Measurements from ENCODE around the gene DIAPH1. TPM values are rescaled to one million over a fixed set of nuclear protein-coding genes. Genes with fewer than 3 reads are reported as not detected.
"Not testable (repeated sequence)": the region's sequence is repeated elsewhere in the genome, so short reads cannot be mapped to it uniquely, and the experiment has no call there.

DIAPH1 gene
- total RNA-seq, 3 donors from 2014 or later, result 58.8 to 64.8 (median 63.6) TPM

- Histone ChIP-seq H3K4me3 (no peak overlapping the region), H3K36me3 (no peaks in the 10 kb centered on the region), H3K4me1 (no peaks in the 10 kb centered on the region), H3K27me3 (no peaks in the 10 kb centered on the region), H3K27ac (no peak overlapping the region), H3K9me3 (no peaks in the 10 kb centered on the region)
- TF ChIP-seq CTCF (IDR thresholded peaks at IDR 0.05) (no peak), POLR2AphosphoS5 (IDR thresholded peaks at IDR 0.05) (no peak), POLR2A (IDR thresholded peaks at IDR 0.05) (no peak)
- intact Hi-C loops (cut with DNase I; ENCODE audit: low total_unique reads), result loop anchor here (2.0 kb wide), 1 partner anchor 23 kb away; no protein-coding TSS in a partner anchor
- DNase-seq (ENCODE audit: low spot score in 2 of 2), result no peak
Measured at GRCh38 chr5:141613344-141613743, 5.5 kb downstream of the DIAPH1 start.

DNA sequence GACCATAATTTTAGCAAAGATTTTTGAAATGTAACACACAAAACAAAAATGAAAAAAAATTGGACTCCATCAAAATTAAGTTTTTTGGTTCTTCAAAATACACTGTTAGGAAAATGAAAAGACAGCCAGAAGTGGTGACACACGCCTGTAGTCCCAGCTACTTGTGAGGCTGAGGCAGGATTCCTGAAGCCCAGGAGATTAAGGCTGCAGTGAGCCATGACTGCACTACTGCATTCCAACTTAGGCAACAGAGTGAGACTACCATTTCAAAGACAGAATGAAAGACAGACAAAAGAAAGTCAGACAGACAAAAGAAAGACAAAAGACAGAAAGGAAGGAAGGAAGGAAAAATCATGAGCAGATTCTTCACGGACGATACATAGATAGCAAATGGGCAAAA is 7.5 kb downstream of the DIAPH1 start:
- Histone ChIP-seq H3K4me3 (no peak overlapping the region), H3K4me1 (no peaks in the 10 kb centered on the region), H3K36me3 (no peaks in the 10 kb centered on the region), H3K27me3 (no peaks in the 10 kb centered on the region), H3K27ac (no peak overlapping the region), H3K9me3 (no peaks in the 10 kb centered on the region)
- intact Hi-C loops (cut with DNase I; ENCODE audit: low total_unique reads), result no loop called here
- TF ChIP-seq POLR2A (IDR thresholded peaks at IDR 0.05) (no peak), POLR2AphosphoS5 (IDR thresholded peaks at IDR 0.05) (no peak), CTCF (IDR thresholded peaks at IDR 0.05) (no peak)
- no peak for DNase-seq (ENCODE audit: low spot score in 2 of 2)

- H3K36me3 ChIP-seq; DNase-seq (ENCODE audit: low spot score in 2 of 2); H3K27me3 ChIP-seq; H3K4me1 ChIP-seq; H3K4me3 ChIP-seq; H3K27ac ChIP-seq; H3K9me3 ChIP-seq; intact Hi-C loops (cut with DNase I; ENCODE audit: low total_unique reads): not testable (repeated sequence)
Measured at GRCh38 chr5:141609921-141610320, 8.9 kb downstream of the DIAPH1 start.

- no peak for DNase-seq (ENCODE audit: low spot score in 2 of 2)
- Histone ChIP-seq H3K4me1 (no peaks in the 10 kb centered on the region), H3K36me3 (no peaks in the 10 kb centered on the region), H3K27ac (no peak overlapping the region), H3K4me3 (no peak overlapping the region), H3K9me3 (no peaks in the 10 kb centered on the region), H3K27me3 (no peaks in the 10 kb centered on the region)
- intact Hi-C loops (cut with DNase I; ENCODE audit: low total_unique reads), result no loop called here
- TF ChIP-seq CTCF (IDR thresholded peaks at IDR 0.05), result no peak
- TF ChIP-seq POLR2AphosphoS5 (IDR thresholded peaks at IDR 0.05), result no peak
- no peak for TF ChIP-seq POLR2A (IDR thresholded peaks at IDR 0.05)
Measured at GRCh38 chr5:141609044-141609443, 9.8 kb downstream of the DIAPH1 start.

DNA sequence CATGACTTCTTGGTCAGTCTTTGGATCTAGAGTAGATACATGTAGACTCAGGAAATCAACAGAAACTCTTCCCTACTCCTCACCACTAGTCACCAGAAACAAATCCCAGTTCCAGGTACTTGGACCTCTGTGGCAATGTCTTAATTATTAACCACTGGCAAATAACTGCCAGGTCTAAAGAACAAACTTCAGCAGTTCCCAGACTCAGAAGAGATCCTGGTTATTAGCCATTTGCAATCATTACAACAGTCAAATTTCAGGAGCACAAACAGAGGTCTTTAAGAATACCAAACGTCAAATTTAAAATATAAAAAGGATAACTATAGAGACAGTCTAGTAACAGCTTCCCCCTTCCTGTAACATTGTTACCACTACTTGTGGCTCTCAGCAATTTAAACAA is 10.2 kb downstream of the DIAPH1 start:
- Histone ChIP-seq H3K9me3 (no peaks in the 10 kb centered on the region), H3K27me3 (no peaks in the 10 kb centered on the region), H3K27ac (no peak overlapping the region), H3K4me1 (no peaks in the 10 kb centered on the region), H3K4me3 (no peak overlapping the region), H3K36me3 (no peaks in the 10 kb centered on the region)
- intact Hi-C loops (cut with DNase I; ENCODE audit: low total_unique reads), result no loop called here
- TF ChIP-seq CTCF (IDR thresholded peaks at IDR 0.05) (no peak), POLR2A (IDR thresholded peaks at IDR 0.05) (no peak), POLR2AphosphoS5 (IDR thresholded peaks at IDR 0.05) (no peak)
- no peak for DNase-seq (ENCODE audit: low spot score in 2 of 2)

GRCh38 chr5:141608046-141608445 is 10.8 kb downstream of the DIAPH1 start:
- DNase-seq (ENCODE audit: low spot score in 2 of 2), result no peak
- no peaks in the 10 kb centered on the region for H3K9me3 ChIP-seq
- TF ChIP-seq POLR2AphosphoS5 (IDR thresholded peaks at IDR 0.05), result no peak
- TF ChIP-seq CTCF (IDR thresholded peaks at IDR 0.05), result no peak
- no peak for TF ChIP-seq POLR2A (IDR thresholded peaks at IDR 0.05)
- H3K27ac ChIP-seq, result no peak overlapping the region
- no peaks in the 10 kb centered on the region for H3K36me3 ChIP-seq
- intact Hi-C loops (cut with DNase I; ENCODE audit: low total_unique reads), result no loop called here
- no peaks in the 10 kb centered on the region for H3K4me1 ChIP-seq
- H3K4me3 ChIP-seq, result no peak overlapping the region
- H3K27me3 ChIP-seq, result no peaks in the 10 kb centered on the region

Measured in breast epithelium (tissue), 4 donors.